NT2/D1 (cell line): ENCODE data around the gene RPS6KA4.

Experiments used
- DNase-seq: peaks from one replicate; pipeline ENCODE4 v3.0.0-alpha.2; 2011; ENCODE audit warnings: low read depth, low spot score
- H3K27me3 ChIP-seq: 2 replicates; pipeline ENCODE4 v1.6.0; 2011; ENCODE audit warnings: mild to moderate bottlenecking; ENCODE audit not compliant: insufficient read length, insufficient read depth
- H3K36me3 ChIP-seq: 2 replicates; pipeline ENCODE4 v1.6.1; 2011; ENCODE audit warnings: mild to moderate bottlenecking, low read length, mixed read lengths; ENCODE audit not compliant: insufficient read depth, insufficient read length
- H3K4me1 ChIP-seq: 2 replicates; pipeline ENCODE4 v1.5.1; 2011; ENCODE audit not compliant: insufficient read depth, insufficient read length
- H3K4me3 ChIP-seq: 2 replicates; pipeline ENCODE4 v1.5.1; 2011; ENCODE audit warnings: low read depth; ENCODE audit not compliant: insufficient read length
- H3K9ac ChIP-seq: 2 replicates; pipeline ENCODE4 v1.6.0; 2011; ENCODE audit warnings: low read depth; ENCODE audit not compliant: insufficient read length
- H3K9me3 ChIP-seq: 2 replicates; pipeline ENCODE4 v1.5.1; 2011; ENCODE audit warnings: mild to moderate bottlenecking, low read length; ENCODE audit not compliant: insufficient read depth
- SUZ12 ChIP-seq: IDR thresholded peaks from 2 replicates; pipeline ENCODE4 v1.6.1; 2011; ENCODE audit not compliant: insufficient read length, insufficient read depth; ENCODE audit errors: extremely low read depth
- YY1 ChIP-seq: IDR thresholded peaks from 2 replicates; pipeline ENCODE4 v1.6.1; 2011; ENCODE audit not compliant: insufficient read length, insufficient read depth
- ZNF274 ChIP-seq: IDR thresholded peaks from 2 replicates; pipeline ENCODE4 v1.6.1; 2011; ENCODE audit warnings: mild to moderate bottlenecking, low read depth, low read length

Gene RPS6KA4

GRCh38 chr11:64331569-64332371, 27.2 kb upstream of the RPS6KA4 start:
- no peak for DNase-seq
- Histone ChIP-seq H3K4me3 (no peak overlapping the region), H3K27me3 (no peaks in the 10 kb centered on the region), H3K9me3 (no peaks in the 10 kb centered on the region), H3K9ac (peak overlapping the region; percentile 0), H3K4me1 (peaks cover 8% of the 10 kb centered on the region), H3K36me3 (no peaks in the 10 kb centered on the region)
- TF ChIP-seq SUZ12 (no peak), YY1 (no peak), ZNF274 (no peak)

GRCh38 chr11:64333556-64333955, 25.4 kb upstream of the RPS6KA4 start:
- Histone ChIP-seq H3K36me3 (no peaks in the 10 kb centered on the region), H3K4me1 (peaks cover 8% of the 10 kb centered on the region), H3K27me3 (no peaks in the 10 kb centered on the region), H3K9me3 (no peaks in the 10 kb centered on the region), H3K4me3 (no peak overlapping the region), H3K9ac (no peak overlapping the region)
- DNase-seq: no peak
- TF ChIP-seq ZNF274: no peak
- no peak for TF ChIP-seq SUZ12
- no peak for TF ChIP-seq YY1

GRCh38 chr11:64334764-64335735, 23.9 kb upstream of the RPS6KA4 start:
- TF ChIP-seq ZNF274 (no peak), YY1 (no peak), SUZ12 (no peak)
- Histone ChIP-seq H3K9ac (no peak overlapping the region), H3K4me1 (peaks cover 12% of the 10 kb centered on the region), H3K36me3 (no peaks in the 10 kb centered on the region), H3K27me3 (no peaks in the 10 kb centered on the region), H3K9me3 (no peaks in the 10 kb centered on the region), H3K4me3 (no peak overlapping the region)
- peak; percentile 77 for DNase-seq

- Histone ChIP-seq H3K36me3 (no peaks in the 10 kb centered on the region), H3K9ac (no peak overlapping the region), H3K4me1 (peaks cover 15% of the 10 kb centered on the region), H3K9me3 (no peaks in the 10 kb centered on the region), H3K4me3 (no peak overlapping the region), H3K27me3 (peaks cover 7% of the 10 kb centered on the region)
- DNase-seq: no peak
- TF ChIP-seq ZNF274: no peak
- TF ChIP-seq SUZ12: no peak
- TF ChIP-seq YY1: no peak
Observed at GRCh38 chr11:64337538-64338249, 21.3 kb upstream of the RPS6KA4 start.

GRCh38 chr11:64338716-64339115, 20.2 kb upstream of the RPS6KA4 start:
- Histone ChIP-seq H3K4me1 (peaks cover 23% of the 10 kb centered on the region), H3K9ac (peak overlapping the region; percentile 23), H3K9me3 (no peaks in the 10 kb centered on the region), H3K27me3 (peaks cover 7% of the 10 kb centered on the region), H3K4me3 (no peak overlapping the region), H3K36me3 (no peaks in the 10 kb centered on the region)
- DNase-seq: no peak
- no peak for TF ChIP-seq ZNF274
- TF ChIP-seq SUZ12: no peak
- no peak for TF ChIP-seq YY1

- H3K27me3 ChIP-seq: peaks cover 7% of the 10 kb centered on the region
- H3K9ac ChIP-seq: no peak overlapping the region
- no peaks in the 10 kb centered on the region for H3K9me3 ChIP-seq
- no peak for DNase-seq
- H3K4me3 ChIP-seq: no peak overlapping the region
- peaks cover 23% of the 10 kb centered on the region for H3K4me1 ChIP-seq
- TF ChIP-seq SUZ12: no peak
- no peak for TF ChIP-seq ZNF274
- no peak for TF ChIP-seq YY1
- H3K36me3 ChIP-seq: no peaks in the 10 kb centered on the region
Observed at GRCh38 chr11:64339286-64339685, 19.7 kb upstream of the RPS6KA4 start.
